ENCODE measurements around the gene CYP46A1.

The CYP46A1 gene

GRCh38 chr14:99673305-99674063 lies 10.6 kb upstream of the CYP46A1 start:
- no peak for DNase-seq

- DNase-seq, result no peak
These were observed 9.9 kb upstream of the CYP46A1 start for GRCh38 chr14:99674064-99674650.

DNA sequence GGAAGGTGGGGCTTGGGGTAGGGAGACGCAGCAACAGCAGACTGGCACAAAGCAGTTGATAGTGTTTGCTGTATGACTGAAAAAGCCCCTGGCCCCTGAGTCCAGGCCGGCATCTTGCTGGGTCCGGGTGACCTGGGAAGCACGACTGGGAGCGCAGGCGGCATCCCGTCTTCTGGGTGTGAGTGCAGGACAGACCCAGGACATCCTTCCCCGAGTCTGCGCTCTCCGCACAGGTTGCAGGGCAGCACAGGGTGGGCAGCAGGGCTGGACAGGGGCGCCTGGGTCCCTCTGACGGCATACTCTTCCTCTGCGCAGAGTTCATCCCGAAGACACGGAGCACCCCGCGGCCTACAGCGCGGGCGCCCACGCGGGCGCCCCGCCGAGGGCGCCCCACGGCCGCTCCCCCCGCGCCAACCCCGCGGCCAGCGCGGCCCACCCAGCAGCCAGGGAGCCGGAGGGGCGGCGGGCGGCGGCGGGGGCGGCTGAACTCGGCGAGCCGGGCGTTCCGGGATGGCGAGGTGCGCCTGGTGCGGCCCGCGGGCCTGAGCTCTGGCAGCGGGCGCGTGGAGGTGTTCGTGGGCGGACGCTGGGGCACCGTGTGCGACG lies 9.2 kb upstream of the CYP46A1 start:
- no peak for DNase-seq

DNA sequence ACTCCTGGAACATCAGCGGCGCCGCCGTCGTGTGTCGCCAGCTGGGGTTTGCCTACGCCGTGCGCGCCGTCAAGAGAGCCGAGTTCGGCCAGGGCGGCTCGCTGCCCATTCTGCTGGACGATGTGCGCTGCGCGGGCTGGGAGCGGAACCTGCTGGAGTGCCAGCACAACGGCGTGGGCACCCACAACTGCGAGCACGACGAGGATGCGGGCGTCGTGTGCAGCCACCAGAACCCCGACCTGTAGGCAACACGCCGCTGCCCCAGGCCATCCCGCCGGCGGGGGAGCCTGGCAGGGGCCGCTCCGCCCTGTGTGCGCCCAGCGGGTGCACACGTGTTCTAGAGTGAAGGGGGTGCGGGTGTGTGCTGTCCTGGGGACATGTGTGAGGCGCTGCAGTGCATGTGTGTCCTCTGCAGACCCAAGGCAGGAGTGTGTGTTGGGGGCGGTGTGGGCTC lies 8.7 kb upstream of the CYP46A1 start:
- DNase-seq, result no peak

DNA sequence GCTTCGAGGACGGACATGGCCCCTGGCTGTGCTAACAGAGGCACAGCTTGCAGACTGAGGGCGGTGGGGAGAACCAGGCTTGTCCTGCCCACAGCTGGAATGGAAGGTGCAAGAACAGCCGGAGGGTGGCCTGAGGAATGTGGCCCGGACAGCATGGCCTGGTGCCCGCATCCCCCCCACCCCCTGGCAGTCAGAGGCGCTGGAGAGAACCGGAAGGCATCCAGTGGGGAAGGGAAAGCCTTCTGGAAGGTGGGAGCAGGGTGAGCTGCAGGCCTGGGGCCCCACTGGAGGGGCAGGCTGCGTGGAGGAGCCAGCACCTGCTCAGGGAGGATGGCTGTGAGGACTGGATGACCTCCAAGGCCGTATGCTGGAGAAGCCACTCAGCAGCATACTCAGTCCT lies 8.1 kb upstream of the CYP46A1 start:
- no peak for DNase-seq

GRCh38 chr14:99676657-99677056 lies 7.4 kb upstream of the CYP46A1 start:
- no peak for DNase-seq

GRCh38 chr14:99677231-99678140 lies 6.6 kb upstream of the CYP46A1 start:
- DNase-seq, result no peak

DNA sequence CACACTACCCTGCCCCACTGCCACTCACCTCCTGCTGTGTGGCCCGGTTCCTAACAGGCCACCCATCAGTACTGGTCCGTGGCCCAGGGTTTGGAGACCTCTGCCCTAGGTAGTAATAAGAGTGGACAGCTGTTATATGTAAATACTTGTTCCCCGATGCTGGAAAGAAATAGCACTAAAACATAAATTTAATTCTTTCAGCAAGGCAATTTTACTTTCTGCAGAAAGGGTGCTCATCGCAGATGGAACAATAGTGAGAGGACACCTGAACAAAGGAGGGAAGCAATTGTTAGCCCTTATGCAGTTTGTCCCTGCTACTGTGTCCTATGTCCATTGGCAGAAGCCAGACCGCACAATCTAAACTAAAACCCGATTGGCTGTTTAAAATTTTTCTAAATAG lies 5.9 kb upstream of the CYP46A1 start:
- DNase-seq, result no peak

DNA sequence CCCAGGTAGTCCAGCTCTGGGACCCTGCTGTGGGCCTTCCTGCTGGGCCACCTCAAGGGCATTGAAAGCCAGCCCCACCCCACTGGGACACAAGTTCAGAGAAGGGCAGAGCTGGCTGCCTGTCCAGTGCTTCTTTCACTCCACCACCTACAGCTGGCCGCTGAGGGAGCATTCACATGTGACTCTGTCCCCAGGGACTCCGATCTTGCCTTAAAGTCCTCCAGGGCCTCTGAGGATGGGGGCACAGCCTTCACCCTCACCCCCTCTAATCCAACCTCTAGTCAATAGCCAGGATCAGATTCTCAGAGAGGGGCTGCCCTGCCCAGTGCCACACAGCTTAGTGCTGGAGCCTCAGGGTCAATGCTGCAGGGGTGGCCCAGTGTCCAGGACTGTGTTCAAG lies 5.0 kb upstream of the CYP46A1 start:
- DNase-seq, result no peak

- DNase-seq, result no peak
These were observed 4.6 kb upstream of the CYP46A1 start for GRCh38 chr14:99679543-99679942.

GRCh38 chr14:99679996-99680395 lies 4.1 kb upstream of the CYP46A1 start:
- DNase-seq, result no peak

DNA sequence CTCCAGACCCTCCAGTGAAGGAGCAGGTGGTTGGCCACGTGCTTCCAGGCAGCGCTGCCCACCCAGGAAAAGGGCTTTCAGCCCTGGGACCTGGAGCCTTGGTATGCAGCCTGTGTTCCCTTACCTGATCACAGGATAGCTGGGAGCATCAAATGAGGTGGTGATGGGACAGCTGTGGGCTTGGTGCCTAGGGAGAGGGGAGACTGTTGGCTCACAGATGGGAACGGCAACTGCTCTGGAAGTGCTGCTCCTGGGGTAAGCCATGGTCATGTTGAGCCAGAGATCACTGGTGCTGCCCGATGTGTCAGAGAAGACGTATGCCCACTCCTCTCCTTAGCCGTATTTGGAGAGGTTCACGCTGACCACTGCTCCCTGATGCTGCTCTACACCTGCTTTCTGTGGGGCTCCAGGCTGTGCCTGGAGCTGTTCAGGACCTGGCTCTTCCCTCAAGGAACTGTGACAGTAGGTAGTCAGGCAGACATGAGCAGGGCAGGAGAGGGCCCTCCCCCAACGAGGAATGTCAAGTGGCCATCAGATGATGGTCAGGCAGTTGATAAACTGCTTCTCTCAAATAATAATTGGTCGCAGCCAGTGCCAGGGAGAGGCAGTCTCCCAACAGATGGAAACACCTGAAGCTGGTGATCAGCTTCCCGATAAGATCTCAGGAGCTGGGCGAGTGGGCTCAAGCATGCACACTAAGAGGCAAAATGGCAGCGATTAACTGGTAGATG lies 2.8 kb upstream of the CYP46A1 start:
- DNase-seq, result no peak

DNA sequence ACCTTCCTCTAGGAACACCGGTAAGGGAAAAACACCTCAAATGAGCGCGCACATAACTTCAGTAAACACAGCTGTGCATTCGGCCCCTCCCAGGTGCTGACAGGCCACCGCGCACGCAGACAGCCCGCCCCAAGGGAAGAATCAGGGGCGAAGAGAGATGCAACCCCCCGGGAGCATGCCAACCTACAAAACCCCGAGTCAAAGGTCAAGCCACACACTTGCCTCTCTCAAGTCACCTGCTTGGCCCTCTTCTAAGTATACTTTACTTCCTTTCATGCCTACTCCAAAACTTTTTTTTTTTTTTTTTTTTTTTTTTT lies 2.3 kb upstream of the CYP46A1 start:
- DNase-seq, result no peak

DNA sequence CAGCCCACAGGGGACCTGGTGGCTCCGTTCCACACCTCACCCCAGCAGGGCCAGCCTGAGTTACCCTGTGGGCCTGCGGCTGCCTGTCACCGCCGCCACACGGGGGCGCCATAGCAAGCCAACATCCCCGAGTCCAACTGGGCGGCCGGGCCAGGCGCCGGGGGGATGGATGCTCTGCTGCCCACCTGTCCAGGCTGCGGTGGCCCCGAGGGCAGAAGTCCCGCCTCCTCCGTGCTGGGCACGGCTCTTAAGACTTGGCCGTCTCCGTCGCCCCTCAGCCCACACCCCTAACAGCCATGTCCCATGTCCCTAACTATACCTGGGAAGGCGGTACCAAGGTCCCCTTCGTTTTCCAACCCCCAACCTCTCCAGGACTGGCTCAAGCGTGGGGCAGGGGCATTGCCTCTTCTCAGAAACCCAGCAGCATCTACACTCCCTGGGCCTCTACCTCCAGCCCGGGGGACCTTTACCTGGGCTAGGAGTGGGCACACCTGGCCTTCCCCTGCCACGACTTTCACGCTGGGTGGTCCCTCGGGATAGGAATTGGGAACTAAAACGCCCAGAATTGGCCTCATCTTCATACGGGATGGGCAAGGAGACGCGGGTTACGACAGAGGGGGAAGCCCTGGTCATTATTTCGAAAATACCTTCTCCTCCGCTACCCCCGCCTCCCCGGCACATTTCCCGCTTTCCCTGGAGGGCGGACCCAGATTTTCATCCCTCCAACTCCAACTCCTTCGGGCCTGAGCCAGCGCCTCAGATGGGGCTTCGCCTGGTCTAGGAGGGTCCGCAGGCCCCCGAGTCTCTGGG lies 1.1 kb upstream of the CYP46A1 start:
- DNase-seq, result peak; percentile 82

- DNase-seq, result peak; percentile 73
These were observed 374 bp downstream of the CYP46A1 start for GRCh38 chr14:99684410-99684934.

DNA sequence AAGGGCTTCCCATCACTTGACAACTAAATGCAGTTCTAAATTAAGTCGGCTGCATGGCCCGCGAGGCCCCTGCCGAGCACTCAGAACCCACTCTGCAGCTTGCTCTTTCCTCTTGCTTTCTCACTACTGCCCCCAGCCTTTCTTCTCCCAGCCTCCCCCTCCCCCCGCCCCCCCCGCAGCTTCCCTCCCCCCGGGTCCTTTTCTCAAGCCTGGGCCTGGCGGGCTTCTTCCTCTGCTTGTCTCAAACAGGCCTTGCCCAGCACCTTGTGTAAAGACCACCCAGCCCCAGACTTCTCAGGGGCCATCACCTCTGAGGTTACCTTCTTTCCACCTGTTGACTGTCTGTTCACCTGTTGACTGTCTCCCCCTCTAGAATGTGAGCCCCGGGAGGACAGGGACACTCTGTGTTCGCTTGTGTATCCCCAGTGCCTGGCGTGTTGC lies 1.1 kb downstream of the CYP46A1 start:
- DNase-seq, result no peak

DNA sequence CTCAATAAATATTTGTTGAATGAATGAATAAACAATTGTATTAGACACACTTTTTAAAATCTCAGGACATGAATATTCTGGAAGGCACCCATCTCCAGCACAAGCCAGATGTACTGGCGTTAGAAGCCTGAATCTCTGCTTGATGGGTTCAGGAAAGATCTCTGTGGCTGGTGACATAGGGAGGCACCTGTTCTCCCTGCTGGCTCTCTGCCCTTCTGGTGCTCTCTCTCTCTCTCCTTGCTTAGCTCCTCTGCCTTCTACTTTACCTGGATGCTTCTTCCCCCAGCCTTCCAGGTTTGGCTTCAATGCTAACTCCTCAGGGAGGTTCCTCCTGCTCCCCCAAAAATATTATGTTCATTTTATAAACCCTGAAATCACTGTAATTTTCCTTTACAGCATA lies 1.5 kb downstream of the CYP46A1 start:
- DNase-seq, result no peak

DNA sequence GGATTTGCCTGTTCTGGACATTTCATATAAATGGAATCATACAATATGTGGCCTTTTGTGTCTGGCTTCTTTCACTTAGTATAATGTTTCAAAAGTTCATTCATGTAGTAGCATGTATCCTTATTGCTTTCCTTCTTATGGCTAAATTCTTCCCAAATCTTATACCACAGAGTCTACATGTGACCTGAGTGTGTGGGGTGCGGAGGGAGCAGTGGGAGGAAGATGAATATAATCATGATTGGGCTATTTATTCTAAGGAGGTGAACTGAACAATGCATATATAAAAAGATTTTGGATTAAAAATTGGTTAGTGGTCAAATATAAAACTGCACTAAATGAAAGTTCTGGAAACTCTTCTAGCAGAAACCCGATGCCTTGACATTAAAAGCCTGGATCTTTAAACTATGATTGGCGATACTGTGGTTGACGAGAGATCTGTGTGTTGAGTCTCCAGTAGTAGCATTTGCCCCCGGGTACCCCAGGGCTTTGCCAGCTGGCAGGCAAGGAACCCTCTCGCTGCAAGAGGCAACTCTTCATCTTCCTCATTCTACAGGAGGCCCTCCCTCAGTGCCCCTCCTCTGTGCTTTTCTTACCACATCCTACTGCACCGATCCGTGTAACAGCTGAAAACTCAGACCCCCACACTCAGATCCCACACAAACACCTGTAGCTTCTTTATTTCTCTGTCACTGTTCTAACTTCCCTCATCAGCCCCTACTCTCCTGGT lies 2.6 kb downstream of the CYP46A1 start:
- DNase-seq, result no peak

GRCh38 chr14:99687284-99688209 lies 3.4 kb downstream of the CYP46A1 start:
- no peak for DNase-seq

Measured in right kidney (tissue), 1 donor.